ENCODE data around the gene URGCP.
"Not testable (repeated sequence)": the region's sequence is repeated elsewhere in the genome, so short reads cannot be mapped to it uniquely, and the experiment has no call there.

URGCP gene

DNA sequence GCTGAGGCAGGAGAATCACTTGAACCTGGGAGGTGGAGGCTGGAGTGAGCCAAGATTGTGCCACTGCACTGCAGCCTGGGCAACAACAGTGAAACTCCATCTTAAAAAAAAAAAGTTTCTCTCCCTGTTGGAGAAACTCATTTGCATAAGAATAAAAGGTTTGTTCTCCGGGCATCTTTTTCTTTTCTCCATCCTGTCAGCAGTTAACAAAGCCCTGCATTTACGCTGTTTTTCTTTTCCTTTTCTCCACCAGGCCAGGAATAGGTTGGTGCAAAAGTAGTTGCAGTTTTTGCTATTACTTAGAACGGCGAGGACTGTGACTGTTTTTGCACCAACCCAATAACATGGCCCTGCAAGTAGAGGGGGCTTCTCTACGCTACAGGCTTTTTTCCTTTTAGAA is 9.5 kb upstream of the URGCP start:
- no peak for FAIRE-seq

DNA sequence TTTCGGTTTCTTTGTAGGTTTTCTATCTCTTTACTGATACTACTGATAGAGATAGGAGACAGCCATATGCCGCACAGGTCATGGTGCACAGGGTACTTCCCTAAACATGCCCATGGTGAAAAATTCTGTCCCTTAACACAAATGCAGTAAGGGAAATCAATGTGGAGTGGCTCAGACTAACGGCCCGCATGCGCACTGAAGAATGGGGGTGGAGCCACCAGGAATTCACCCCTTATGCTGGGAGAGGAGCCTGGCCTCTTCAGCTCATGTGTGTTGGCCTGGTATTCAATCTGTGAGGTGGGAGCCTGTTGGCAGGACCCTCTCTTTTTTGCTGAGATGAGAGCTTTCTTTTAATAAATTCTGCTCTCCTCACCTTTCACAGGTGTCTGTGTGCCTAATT is 8.4 kb upstream of the URGCP start:
- no peak for FAIRE-seq

- no peak for FAIRE-seq
Observed at GRCh38 chr7:43905956-43906330, 453 bp downstream of the URGCP start.

DNA sequence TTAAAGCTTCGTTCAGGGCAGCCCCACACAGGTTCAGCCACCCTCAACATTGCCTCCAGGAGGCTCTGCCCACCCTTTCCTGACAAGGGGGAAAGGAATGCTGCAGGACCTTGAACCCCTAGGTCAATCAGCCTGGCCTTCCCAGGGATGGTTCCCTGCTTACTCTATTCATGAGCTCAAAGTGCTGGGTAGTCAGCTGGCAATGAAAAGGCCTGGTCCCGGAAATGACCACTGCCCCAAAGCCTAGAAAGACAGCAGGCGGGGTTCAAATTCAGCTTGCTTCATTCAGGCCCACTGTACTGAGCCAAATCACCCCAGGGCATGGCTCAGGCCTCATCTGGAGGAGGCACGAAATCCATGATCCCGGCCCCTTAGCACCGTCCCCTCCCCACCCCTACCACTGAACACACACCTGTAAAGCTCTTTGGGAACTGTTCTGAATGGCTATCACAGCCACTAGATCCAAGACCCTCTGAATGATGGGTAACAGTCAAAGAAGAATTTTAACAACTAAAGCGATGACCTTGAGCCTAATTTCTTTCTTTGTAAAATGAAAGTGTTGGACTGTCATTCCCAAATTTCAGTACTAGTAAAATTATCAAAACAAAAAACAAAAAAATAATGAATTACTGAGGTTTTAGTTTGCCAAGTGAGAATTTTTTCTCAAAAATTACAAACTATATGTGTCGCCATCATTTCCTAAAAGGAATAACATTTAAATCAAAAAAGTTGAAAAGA is 1.0 kb downstream of the URGCP start:
- FAIRE-seq: no peak

DNA sequence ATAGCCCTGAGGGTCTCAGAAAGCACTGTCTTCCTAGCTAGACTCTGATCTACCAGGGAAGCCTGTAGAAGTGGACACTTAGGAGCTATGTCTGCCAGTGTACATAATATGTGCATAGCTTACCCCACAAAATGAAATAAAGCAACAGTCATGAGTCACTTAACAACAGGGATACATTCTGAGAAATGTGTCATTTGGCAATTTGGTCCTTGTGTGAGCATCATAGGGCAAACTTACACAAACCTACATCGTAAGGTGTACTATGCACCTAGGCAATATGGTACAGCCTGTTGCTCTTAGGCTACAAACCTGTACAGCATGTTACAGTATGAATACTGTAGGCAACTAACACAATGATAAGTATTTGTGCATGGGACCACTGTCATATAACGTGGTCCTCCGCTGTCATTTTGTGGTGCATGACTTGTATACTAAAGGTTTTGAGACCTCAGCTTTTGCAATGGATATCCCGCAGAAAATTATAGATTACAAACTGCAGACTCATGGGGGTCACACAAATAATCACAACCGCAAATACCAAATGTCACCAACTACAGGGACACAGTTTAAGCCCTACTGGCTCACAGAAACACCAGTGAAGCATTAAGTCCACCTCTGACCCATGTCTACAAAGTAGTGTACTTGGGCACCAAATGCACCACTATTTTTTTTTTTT is 1.7 kb downstream of the URGCP start:
- FAIRE-seq: no peak

GRCh38 chr7:43902542-43903054 is 3.8 kb downstream of the URGCP start:
- FAIRE-seq: no peak

- not testable (repeated sequence) for FAIRE-seq
Observed at GRCh38 chr7:43898571-43898970, 7.8 kb downstream of the URGCP start.

DNA sequence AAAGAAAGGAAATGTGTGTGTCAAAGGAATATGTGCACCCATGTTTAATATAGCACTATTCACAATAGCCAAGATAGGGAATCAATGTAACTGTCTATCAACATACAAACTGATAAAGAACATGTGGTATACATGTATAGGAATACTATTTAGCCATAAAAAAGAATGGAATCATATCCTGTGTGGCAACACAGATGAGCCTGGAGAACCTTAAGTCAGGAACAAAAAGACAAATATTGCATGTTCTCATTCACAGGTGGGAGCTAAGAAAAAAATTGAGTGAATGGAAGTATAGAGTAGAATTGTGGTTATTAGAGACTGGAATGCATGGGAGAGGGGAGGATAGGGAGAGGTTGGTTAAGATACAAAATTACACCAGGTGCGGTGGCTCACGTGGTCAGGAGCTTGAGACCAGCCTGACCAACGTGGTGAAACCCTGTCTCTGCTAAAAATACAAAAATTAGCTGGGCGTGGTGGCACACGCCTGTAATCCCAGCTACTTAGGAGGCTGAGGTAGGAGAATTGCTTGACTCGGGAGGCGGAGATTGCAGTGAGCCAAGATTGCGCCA is 10.5 kb downstream of the URGCP start:
- no peak for FAIRE-seq

DNA sequence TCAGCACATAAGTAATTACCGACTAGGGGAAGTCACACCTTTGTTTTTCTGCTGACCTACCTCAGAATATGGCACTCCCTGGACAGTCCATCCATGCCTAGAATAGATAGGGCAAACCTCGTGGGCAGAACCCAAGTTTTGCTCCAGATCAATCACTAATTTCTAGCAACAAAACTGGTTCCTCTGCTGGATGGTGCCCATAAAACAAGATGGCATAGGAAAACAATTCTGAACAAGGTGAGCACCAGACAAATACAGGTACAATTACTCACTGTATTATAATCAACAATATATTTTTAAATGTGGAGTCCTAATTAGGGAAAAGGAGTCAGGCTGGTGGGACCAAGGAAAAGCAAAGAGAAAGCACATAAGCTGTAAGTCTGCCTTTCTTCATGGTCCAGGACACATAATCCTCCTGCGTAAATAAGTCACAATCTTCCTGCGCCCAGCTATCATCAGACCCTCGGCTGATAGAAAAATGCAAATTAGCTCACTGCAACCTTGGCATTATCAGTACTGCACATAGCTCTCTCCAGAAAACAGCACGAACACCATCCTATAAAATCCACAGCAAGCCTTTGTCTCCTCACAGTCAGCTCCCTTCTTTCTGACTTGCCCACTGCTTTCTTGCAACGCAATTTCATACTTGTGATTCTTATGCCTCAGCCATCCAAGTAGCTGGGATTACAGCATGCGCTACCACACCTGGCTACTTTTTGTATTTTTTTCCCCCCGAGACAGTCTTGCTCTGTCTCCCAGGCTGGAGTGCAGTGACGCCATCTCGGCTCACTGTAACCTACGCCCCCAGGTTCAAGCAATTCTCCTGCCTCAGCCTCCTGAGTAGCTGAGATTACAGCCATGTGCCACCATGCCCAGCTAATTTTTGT is 15.1 kb downstream of the URGCP start:
- FAIRE-seq: no peak

DNA sequence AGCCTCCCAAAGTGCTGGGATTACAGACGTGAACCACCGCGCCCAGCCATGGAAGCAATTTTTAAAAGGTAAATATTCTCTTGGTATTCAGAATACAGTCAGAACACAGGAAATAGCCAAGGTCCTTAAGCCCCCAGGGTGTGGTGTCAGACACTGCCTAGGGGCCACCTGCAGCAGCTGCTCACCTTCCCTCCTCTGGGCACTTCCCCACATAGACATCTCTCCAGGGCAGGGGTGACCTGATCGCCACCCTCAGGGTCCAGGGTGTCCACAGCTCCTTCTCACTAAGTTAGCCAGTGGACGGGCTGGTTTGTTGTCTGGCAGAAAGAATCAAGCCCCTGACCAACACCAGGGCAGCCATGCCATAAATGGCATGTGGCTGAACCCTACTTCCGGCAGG is 15.9 kb downstream of the URGCP start:
- FAIRE-seq: no peak

- no peak for FAIRE-seq
Observed at GRCh38 chr7:43888993-43889945, 17.1 kb downstream of the URGCP start.

GRCh38 chr7:43884617-43885016 is 21.8 kb downstream of the URGCP start:
- FAIRE-seq: no peak

DNA sequence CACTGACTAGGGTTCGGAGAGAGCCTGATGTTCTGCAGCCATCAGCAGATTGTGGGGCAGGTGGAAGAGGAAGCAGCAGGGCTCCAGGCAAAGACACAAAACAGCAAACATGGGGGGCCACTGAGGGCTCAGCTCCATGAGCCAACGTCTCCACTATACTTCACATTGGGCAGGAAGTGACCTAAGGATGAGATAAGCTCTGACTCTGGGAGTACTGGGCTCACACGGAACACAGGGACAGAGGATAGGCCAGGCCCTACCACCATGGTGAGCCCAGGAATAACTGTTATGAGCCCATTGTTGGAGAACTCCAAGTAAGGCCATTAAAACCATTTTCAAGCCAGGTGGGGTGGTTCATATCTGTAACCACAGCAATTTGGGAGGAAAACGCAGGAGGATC is 22.2 kb downstream of the URGCP start:
- FAIRE-seq: no peak

- FAIRE-seq: no peak
Observed at GRCh38 chr7:43880596-43880995, 25.8 kb downstream of the URGCP start.

DNA sequence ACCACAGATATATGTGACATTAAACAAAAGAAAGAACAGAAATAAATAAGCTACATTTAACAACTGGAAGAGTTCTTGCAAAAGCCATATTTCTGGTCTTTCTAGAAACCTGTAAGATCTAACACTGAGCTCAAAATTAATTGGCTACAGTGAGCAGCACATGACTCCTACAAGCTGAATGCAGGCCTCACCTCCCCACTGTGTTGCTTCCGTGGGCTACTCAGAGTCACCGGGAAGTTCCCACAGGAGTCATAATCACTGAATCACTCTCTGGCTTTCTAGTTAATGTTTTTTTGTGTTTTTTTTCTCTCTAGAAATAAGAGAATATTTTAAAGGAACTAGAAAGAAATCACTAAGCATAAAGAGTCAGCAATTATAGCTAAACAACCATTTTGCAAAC is 26.9 kb downstream of the URGCP start:
- no peak for FAIRE-seq

GRCh38 chr7:43878867-43879266 is 27.5 kb downstream of the URGCP start:
- no peak for FAIRE-seq

GRCh38 chr7:43877968-43878864 is 28.2 kb downstream of the URGCP start:
- FAIRE-seq: no peak

- no peak for FAIRE-seq
Observed at GRCh38 chr7:43876976-43877745, 29.2 kb downstream of the URGCP start.

GRCh38 chr7:43876241-43876640 is 30.2 kb downstream of the URGCP start:
- FAIRE-seq: no peak

- no peak for FAIRE-seq
Observed at GRCh38 chr7:43873300-43873699, 33.1 kb downstream of the URGCP start.
